Activated T-cell treated with anti-CD3 and anti-CD28 coated beads, Interleukin-2, amount 50 U/mL, for 1 hour (primary cell): ENCODE results near the gene KIF19.

ENCODE experiments used
- DNase-seq: peaks from one replicate; pipeline ENCODE4 v3.0.0-alpha.2; 2020

The KIF19 gene

GRCh38 chr17:74340470-74341023 lies 14.5 kb downstream of the KIF19 start:
- DNase-seq: no peak

GRCh38 chr17:74342224-74342623 lies 16.2 kb downstream of the KIF19 start:
- DNase-seq: no peak

GRCh38 chr17:74343121-74343520 lies 17.1 kb downstream of the KIF19 start:
- DNase-seq: no peak

GRCh38 chr17:74343526-74344284 lies 17.7 kb downstream of the KIF19 start:
- no peak for DNase-seq

GRCh38 chr17:74344658-74345057 lies 18.6 kb downstream of the KIF19 start:
- no peak for DNase-seq

GRCh38 chr17:74345433-74346241 lies 19.6 kb downstream of the KIF19 start:
- DNase-seq: no peak

GRCh38 chr17:74347646-74348045 lies 21.6 kb downstream of the KIF19 start:
- DNase-seq: no peak

GRCh38 chr17:74349120-74349519 lies 23.1 kb downstream of the KIF19 start:
- no peak for DNase-seq

GRCh38 chr17:74350486-74350885 lies 24.5 kb downstream of the KIF19 start:
- no peak for DNase-seq

- no peak for DNase-seq
These were observed 25.7 kb downstream of the KIF19 start for GRCh38 chr17:74351552-74352210.

- DNase-seq: no peak
These were observed 27.5 kb downstream of the KIF19 start for GRCh38 chr17:74353446-74354060.

GRCh38 chr17:74354123-74354522 lies 28.1 kb downstream of the KIF19 start:
- peak; percentile 47 for DNase-seq

GRCh38 chr17:74354561-74354960 lies 28.5 kb downstream of the KIF19 start:
- DNase-seq: no peak

- no peak for DNase-seq
These were observed 29.0 kb downstream of the KIF19 start for GRCh38 chr17:74355065-74355464.

GRCh38 chr17:74356646-74357465 lies 30.8 kb downstream of the KIF19 start:
- no peak for DNase-seq

GRCh38 chr17:74357466-74357809 lies 31.4 kb downstream of the KIF19 start:
- no peak for DNase-seq

- DNase-seq: no peak
These were observed 32.7 kb downstream of the KIF19 start for GRCh38 chr17:74358697-74359096.

- DNase-seq: no peak
These were observed 33.9 kb downstream of the KIF19 start for GRCh38 chr17:74359916-74360315.

GRCh38 chr17:74360899-74361229 lies 34.8 kb downstream of the KIF19 start:
- no peak for DNase-seq

GRCh38 chr17:74361230-74362068 lies 35.4 kb downstream of the KIF19 start, which contains the start of gene BTBD17:
Gene BTBD17, minus strand, starts transcription at chr17:74361868. Its CDS starts 49 bp downstream, at chr17:74361819.
- DNase-seq: peak; percentile 48

- DNase-seq: no peak
These were observed 36.0 kb downstream of the KIF19 start for GRCh38 chr17:74362069-74362405.
